ENCODE measurements around the gene COL9A1.

Gene COL9A1

GRCh38 chr6:70221715-70222438 is 81.0 kb downstream of the COL9A1 start:
- no peak for DNase-seq

DNA sequence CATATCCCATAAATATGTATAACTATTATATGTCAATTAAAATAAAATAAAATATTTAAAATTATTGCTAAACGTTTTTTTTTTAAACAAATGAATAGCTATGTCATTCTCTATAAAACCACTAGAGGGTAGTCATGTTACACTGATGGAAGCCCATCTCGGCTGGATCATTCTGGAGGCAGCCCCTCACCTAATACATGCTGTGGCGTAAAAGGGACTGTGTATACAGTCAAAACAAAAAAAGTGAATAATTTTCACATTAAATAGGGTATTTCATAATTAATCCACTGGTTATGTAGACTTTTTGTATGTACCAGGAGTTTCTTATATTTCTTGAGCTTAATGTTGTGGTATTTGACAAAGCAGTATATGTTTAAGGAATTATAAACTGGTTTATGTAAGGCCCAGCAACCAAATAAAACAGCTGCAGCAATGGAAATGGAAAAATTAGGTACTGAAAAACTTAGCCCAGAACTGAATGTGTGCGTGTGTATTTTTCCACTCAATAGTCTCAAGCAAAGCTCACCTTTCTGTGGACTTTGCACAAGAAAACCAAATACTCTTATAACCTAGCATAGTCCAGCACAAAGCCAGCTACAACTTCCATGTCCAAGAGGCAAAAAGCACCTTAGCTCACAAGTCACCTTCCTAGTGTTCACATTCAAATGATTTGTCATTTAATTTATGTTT is 81.7 kb downstream of the COL9A1 start:
- peak; percentile 30 for DNase-seq

GRCh38 chr6:70219943-70220613 is 82.8 kb downstream of the COL9A1 start:
- no peak for DNase-seq

DNA sequence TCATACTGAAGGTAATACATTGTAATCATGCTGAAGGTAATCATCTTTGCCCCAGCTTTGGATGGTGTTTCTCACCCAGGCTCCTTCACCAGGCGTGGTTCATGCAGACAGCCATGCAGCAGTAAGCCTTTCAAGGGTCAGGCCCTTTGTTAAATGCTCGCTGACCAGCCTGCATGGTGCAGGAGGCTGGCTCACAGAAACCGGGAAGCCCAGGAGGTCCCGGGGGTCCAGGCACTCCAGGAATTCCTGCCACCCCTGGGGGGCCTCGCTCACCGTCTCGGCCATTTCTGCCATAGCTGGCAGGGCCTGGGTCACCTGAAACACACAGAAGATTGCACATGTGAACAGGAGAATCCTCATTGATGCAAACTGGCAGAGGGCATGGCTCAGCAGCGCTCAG is 86.1 kb downstream of the COL9A1 start:
- DNase-seq: no peak

- DNase-seq: no peak
These were observed 87.3 kb downstream of the COL9A1 start for GRCh38 chr6:70215460-70216108.

GRCh38 chr6:70210462-70210861 is 92.4 kb downstream of the COL9A1 start:
- no peak for DNase-seq

DNA sequence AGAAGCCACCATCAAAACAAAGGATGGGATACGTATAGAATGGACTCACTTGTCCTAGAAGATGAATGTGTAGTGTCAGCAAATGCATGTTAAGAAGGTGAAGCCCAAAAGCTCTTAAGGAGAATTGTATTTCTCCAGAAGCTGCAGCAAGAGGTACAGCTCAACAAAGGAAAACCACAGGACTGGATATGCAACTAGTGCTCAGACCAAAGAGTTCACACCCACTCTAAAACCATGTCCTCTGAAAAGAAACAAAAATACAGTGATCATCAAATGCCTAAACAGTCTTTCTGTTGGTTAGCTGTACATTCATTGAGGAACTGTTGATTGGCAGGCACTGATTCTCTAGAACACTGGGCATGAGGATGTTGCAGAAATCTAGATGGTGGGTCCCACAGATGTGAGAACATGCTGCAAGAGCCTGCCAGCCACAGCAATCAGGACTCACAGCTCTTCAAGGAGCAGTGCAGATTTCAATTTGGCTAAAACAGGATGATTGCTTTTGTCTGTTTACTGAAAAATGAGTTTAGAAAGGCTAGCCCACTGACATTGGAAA is 94.6 kb downstream of the COL9A1 start:
- DNase-seq: no peak

DNA sequence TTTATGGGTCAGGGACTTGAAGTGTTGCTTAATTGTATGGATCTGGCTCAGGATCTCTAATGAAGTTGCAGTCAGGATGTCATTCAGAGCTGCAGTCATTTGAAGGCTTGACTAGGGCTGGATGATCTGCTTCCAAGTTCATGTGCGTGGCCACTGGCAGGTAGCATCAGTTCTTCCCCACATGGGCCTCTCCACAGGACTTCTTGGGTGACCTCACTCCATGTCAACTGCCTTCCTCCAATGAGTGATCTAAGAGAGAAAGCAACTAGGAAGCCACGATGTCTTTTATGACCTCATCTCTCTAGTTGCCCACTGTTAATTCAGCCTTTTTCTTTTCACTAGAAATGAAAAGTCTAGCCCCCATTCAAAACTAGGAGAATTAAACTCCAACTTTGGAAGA is 104.1 kb downstream of the COL9A1 start:
- no peak for DNase-seq

GRCh38 chr6:70196531-70196930 is 106.4 kb downstream of the COL9A1 start:
- DNase-seq: no peak

GRCh38 chr6:70194421-70194820 is 108.5 kb downstream of the COL9A1 start:
- no peak for DNase-seq

DNA sequence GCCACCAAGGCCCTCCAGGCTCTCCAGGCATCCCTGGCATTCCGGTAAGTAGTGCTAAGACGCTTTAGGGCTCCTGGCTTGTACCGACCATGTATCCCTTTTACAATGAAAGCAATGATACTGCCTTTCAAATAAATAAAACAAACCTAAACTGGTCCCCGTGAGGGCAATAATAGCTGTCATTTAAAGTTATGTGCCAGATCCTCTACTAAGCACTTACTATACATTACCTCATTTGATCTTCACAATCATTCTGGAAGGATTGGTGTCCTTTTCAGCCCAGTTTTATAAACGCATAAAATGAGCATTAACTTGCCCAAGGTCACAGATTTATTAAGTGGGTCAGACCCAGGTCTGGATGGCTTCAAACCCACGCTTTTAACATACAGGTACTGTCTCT is 114.7 kb downstream of the COL9A1 start:
- no peak for DNase-seq

GRCh38 chr6:70186461-70186860 is 116.4 kb downstream of the COL9A1 start:
- no peak for DNase-seq

DNA sequence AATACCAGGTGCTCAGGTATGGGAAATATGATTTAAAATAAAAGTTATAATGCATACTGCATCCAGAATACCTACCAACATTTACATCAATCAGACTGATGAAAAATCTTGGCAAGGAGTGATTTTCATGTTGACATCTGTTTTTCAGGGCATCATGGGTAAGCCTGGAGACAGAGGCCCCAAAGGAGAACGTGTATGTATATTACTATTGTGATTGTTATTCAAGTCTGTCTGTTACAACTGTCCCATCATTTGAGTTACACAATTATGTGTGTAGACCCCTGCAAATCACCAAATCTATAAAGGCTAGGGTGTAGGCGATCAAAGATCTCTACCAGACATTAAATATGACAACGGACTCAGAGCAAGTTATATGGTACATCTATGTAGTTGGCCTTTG is 118.2 kb downstream of the COL9A1 start:
- no peak for DNase-seq

DNA sequence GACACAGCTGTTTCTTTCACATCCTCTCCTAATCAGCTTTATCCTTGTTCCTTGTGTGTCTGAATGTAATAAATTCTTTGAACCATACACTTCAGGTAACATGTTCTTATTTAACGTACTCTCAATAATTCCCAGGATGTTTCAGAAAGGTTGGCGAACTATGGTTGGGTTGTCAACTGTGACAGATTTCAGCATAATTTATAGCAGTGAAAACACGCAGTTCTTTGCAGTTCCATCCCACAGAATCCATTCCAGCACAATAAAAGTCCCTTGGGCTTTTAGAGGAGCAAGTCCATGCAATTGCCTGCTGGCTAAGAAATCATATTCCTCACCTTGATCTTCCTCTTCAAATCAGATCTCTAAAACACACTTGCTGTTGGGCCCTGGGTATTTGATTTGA is 119.3 kb downstream of the COL9A1 start:
- no peak for DNase-seq

GRCh38 chr6:70180901-70181599 is 121.8 kb downstream of the COL9A1 start:
- no peak for DNase-seq

GRCh38 chr6:70180183-70180900 is 122.5 kb downstream of the COL9A1 start:
- no peak for DNase-seq

- no peak for DNase-seq
These were observed 125.9 kb downstream of the COL9A1 start for GRCh38 chr6:70176842-70177550.

GRCh38 chr6:70175770-70176169 is 127.1 kb downstream of the COL9A1 start:
- no peak for DNase-seq

DNA sequence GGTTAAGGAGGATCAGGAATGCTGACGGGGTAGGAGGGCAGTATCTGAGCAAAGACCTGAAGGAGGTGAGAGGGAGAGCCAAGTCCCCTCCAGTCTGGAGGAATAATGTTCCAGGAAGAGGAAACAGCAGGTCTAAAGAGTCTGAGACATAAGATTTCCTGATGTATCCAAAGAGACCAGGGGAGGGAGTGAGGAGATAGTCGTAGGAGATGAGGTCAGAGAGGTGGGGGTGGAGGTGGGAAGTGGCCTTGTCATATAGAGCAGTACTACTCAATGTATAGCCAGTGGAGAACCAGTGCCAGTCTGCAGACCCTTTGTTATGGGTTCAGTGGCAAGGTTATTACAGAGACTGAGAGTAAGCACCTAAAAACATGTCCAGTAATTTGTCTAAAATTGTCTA is 130.6 kb downstream of the COL9A1 start:
- DNase-seq: no peak

- DNase-seq: no peak
These were observed 131.6 kb downstream of the COL9A1 start for GRCh38 chr6:70171236-70171635.

- DNase-seq: peak; percentile 34
These were observed 134.1 kb downstream of the COL9A1 start for GRCh38 chr6:70168681-70169377.

All from NCI-H2227 treated with DMSO at 0.1 percent for 48 hours (cell line).